Astrocyte (in vitro differentiated cells and primary cell): Measurements from ENCODE around the gene DKKL1.

ENCODE experiments used
- CTCF ChIP-seq: IDR thresholded peaks from 2 replicates; pipeline ENCODE4 v1.5.1; 2011; ENCODE audit warnings: low read depth, mild to moderate bottlenecking, inconsistent platforms, low read length, moderate library complexity; ENCODE audit not compliant: insufficient read depth
- EZH2 ChIP-seq: IDR thresholded peaks from 2 replicates; pipeline ENCODE4 v1.6.1; 2012; ENCODE audit warnings: mild to moderate bottlenecking, low read length, inconsistent platforms; ENCODE audit not compliant: insufficient read depth

DNA sequence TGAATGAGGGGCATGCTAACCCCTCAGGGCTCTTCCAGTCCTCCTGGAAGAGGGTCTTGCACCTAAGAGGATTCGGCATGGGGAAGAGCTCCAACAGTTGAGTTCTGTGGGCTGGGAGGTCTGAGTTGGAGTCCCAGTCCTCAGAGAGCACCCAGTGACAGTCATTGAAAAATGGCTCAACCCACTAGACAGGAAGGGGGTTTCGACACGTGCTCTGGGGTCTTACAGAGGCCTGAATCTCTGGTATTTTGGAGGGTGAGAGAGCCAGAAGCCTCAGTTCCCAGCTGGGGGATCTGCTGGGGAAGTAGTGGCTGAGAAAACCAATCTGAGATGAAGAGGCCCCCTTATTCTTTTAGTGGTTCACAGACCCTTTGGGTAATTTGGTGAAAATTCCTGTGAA, 50.6 kb downstream of the DKKL1 start:
- TF ChIP-seq EZH2 (no peak), CTCF (no peak)
